Measurements from ENCODE around the gene COBLL1. TPM values are rescaled to one million over a fixed set of nuclear protein-coding genes. Genes with fewer than 3 reads are reported as not detected.

The COBLL1 gene
- total RNA-seq, 1 donor from 2014 or later, result 33.0 TPM

DNA sequence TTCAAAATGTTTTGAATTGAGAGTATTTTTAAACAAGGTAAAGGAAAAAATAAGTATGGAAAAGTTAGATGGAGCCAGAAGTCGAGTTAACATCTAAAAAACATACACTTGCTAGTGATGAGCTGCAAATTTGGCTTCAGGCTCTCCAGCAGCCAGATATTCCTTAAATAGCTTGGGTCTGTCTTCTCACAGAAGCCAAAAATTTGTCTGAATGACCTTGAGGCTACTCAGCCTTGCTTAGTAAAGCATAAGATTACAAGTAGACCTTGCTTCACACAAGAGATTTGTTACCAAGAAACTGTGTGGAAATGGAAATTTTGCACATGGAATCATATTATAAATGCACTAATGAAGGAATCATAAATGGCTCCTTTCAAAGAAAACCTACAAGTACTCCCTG lies 179.6 kb downstream of the COBLL1 start:
- TF ChIP-seq, protein P1, sequence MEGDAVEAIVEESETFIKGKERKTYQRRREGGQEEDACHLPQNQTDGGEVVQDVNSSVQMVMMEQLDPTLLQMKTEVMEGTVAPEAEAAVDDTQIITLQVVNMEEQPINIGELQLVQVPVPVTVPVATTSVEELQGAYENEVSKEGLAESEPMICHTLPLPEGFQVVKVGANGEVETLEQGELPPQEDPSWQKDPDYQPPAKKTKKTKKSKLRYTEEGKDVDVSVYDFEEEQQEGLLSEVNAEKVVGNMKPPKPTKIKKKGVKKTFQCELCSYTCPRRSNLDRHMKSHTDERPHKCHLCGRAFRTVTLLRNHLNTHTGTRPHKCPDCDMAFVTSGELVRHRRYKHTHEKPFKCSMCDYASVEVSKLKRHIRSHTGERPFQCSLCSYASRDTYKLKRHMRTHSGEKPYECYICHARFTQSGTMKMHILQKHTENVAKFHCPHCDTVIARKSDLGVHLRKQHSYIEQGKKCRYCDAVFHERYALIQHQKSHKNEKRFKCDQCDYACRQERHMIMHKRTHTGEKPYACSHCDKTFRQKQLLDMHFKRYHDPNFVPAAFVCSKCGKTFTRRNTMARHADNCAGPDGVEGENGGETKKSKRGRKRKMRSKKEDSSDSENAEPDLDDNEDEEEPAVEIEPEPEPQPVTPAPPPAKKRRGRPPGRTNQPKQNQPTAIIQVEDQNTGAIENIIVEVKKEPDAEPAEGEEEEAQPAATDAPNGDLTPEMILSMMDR (conservative IDR thresholded peaks at IDR 0.05; ENCODE audit: low read depth, low read length), result no peak

DNA sequence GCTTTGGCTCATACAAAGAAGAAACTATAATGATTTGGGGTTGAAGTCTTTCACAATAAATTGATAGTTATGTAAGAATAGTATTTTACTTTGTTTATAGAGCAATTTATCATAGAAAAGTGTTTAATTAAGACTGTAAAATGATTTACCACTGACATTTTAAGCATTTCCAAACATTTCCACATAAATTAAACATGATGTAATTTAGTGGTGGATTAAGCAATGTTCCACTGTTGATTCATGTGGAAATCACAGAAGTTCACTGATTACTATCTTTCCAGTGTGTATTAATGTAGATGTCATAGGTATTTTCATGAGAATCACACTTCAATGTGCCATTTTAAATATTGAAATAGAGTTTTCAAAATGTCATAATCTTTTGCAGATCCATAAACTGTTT lies 180.3 kb downstream of the COBLL1 start:
- DNase-seq (ENCODE audit: low read depth), result peak; percentile 19
- no peak overlapping the region for H3K4me3 ChIP-seq (ENCODE audit: low read depth, low read length)
- TF ChIP-seq, protein P1 (conservative IDR thresholded peaks at IDR 0.05; ENCODE audit: low read depth, low read length), result no peak

More for the DNA sequence above, 179.6 kb downstream of the COBLL1 start:
- no peak overlapping the region for H3K4me3 ChIP-seq (ENCODE audit: low read depth, low read length)
- no peak for DNase-seq (ENCODE audit: low read depth)

DNA sequence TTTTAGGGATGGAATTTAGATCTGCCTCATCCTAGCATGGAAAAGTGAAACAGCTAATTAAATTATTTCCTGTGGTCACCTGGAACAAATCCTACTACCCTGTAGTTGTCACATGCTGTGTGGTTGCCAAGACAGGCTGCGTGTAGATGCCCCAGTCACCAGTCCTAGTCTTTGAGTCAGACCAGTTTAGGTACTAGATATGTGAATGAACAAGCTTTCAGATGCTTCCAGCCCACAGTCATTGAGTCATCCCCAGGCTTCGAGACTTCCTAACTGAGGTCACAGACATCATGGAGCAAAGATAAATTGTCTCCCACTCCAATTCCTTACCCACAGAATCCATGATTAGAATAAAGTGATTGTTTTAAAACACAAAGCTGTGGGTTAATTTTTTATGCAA lies 184.5 kb downstream of the COBLL1 start:
- no peak overlapping the region for H3K4me3 ChIP-seq (ENCODE audit: low read depth, low read length)
- DNase-seq (ENCODE audit: low read depth), result peak; percentile 65
- TF ChIP-seq, protein P1 (conservative IDR thresholded peaks at IDR 0.05; ENCODE audit: low read depth, low read length), result no peak

GRCh38 chr2:164655750-164656149 lies 185.9 kb downstream of the COBLL1 start:
- DNase-seq (ENCODE audit: low read depth), result no peak
- TF ChIP-seq, protein P1 (conservative IDR thresholded peaks at IDR 0.05; ENCODE audit: low read depth, low read length), result peak; percentile 34
- H3K4me3 ChIP-seq (ENCODE audit: low read depth, low read length), result no peak overlapping the region

GRCh38 chr2:164655336-164655735 lies 186.3 kb downstream of the COBLL1 start:
- TF ChIP-seq, protein P1 (conservative IDR thresholded peaks at IDR 0.05; ENCODE audit: low read depth, low read length), result no peak
- DNase-seq (ENCODE audit: low read depth), result peak; percentile 38

DNA sequence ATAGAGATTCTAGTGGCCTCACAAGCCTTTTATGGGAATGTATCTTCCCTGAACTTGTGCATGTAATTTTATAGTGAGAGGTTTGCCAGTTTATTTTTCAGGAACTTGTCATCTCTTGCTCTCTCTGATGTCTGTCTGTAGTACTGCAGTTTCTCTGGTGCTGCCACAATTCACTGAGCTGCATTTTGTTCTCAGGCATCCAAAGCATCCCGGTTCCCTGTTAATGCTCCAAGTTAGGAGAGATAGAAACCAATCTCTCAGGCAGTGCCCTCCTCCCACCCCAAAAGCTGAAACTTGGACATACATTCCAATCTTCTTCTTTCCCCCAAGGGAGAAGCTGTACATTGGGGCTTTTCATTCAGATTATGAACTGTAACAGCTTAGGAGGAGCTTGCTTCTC lies 190.3 kb downstream of the COBLL1 start:
- TF ChIP-seq, protein P1 (conservative IDR thresholded peaks at IDR 0.05; ENCODE audit: low read depth, low read length), result no peak
- DNase-seq (ENCODE audit: low read depth), result no peak

More at GRCh38 chr2:164655336-164655735, 186.3 kb downstream of the COBLL1 start:
- no peak overlapping the region for H3K4me3 ChIP-seq (ENCODE audit: low read depth, low read length)

GRCh38 chr2:164644036-164644700 lies 197.5 kb downstream of the COBLL1 start:
- DNase-seq (ENCODE audit: low read depth), result peak; percentile 85
- TF ChIP-seq, protein P1 (conservative IDR thresholded peaks at IDR 0.05; ENCODE audit: low read depth, low read length), result no peak
- H3K4me3 ChIP-seq (ENCODE audit: low read depth, low read length), result peak overlapping the region; percentile 0

More for the DNA sequence above, 190.3 kb downstream of the COBLL1 start:
- no peak overlapping the region for H3K4me3 ChIP-seq (ENCODE audit: low read depth, low read length)

Data from epithelial cell of proximal tubule (primary cell).